Caco-2 (cell line): ENCODE data around the gene ARHGEF4. TPM values are rescaled to one million over a fixed set of nuclear protein-coding genes. Genes with fewer than 3 reads are reported as not detected.

Experiments used
- BruUV-seq: library from RNA; stranded (reverse); fragments of 400-500 nt; replicated peaks from 2 replicates; lab custom pipeline; 2021; lab: Mats Ljungman, UMichigan
- CTCF ChIA-PET: fragments of 300-600 bp; sonication (Branson Sonifier 250); formaldehyde crosslinking; loops from one replicate; lab custom pipeline; 2022; ENCODE audit warnings: antibody characterized with exemption; lab: Charles Lee
- POLR2A ChIA-PET: fragments of 300-600 bp; sonication (Branson Sonifier 250); formaldehyde crosslinking; loops from one replicate; lab custom pipeline; 2022; ENCODE audit warnings: antibody characterized with exemption; lab: Charles Lee
- DNase-seq, 2 experiments: peaks; one replicate each; pipeline versions ENCODE4 v3.0.0 to v3.0.0-alpha.2; 2020 to 2022
- H3K27me3 ChIP-seq: replicated peaks from 2 replicates; pipeline ENCODE4 v1.6.0; 2011; ENCODE audit warnings: low read length; ENCODE audit not compliant: control insufficient read depth, insufficient read depth
- H3K36me3 ChIP-seq: 2 replicates; pipeline ENCODE4 v1.5.1; 2011; ENCODE audit warnings: low read length; ENCODE audit not compliant: control insufficient read depth, insufficient read depth
- H3K4me1 ChIP-seq: fragments of 250-450 bp; sonication (Bioruptor Pico); 2 replicates; pipeline ENCODE4 v1.5.1; 2020; ENCODE audit warnings: mild to moderate bottlenecking
- H3K4me3 ChIP-seq: 2 replicates; pipeline ENCODE4 v1.5.1; 2011; ENCODE audit warnings: low read depth, mild to moderate bottlenecking, control low read depth, low read length
- H3K9me3 ChIP-seq: fragments of 250-450 bp; sonication (Bioruptor Pico); 2 replicates; pipeline ENCODE4 v1.5.1; 2020; ENCODE audit warnings: mild to moderate bottlenecking, moderate library complexity
- H3K27ac Mint-ChIP-seq: one replicate; pipeline ENCODE4 v1.8.0; 2022; ENCODE audit warnings: mixed read lengths; ENCODE audit not compliant: unreplicated experiment
- H3K27me3 Mint-ChIP-seq: one replicate; pipeline ENCODE4 v1.8.0; 2022; ENCODE audit warnings: mixed read lengths; ENCODE audit not compliant: insufficient read depth, unreplicated experiment
- H3K36me3 Mint-ChIP-seq: one replicate; pipeline ENCODE4 v1.8.0; 2022; ENCODE audit warnings: mild to moderate bottlenecking, mixed read lengths; ENCODE audit not compliant: insufficient read depth, unreplicated experiment
- H3K4me1 Mint-ChIP-seq: one replicate; pipeline ENCODE4 v1.8.0; 2022; ENCODE audit warnings: low read depth, mixed read lengths; ENCODE audit not compliant: unreplicated experiment
- H3K4me3 Mint-ChIP-seq: one replicate; pipeline ENCODE4 v1.8.0; 2022; ENCODE audit warnings: mild to moderate bottlenecking, moderate library complexity, mixed read lengths; ENCODE audit not compliant: unreplicated experiment
- H3K9me3 Mint-ChIP-seq: one replicate; pipeline ENCODE4 v1.8.0; 2022; ENCODE audit warnings: mixed read lengths; ENCODE audit not compliant: unreplicated experiment
- intact Hi-C: fragments of 100-400 bp; cut with micrococcal nuclease; formaldehyde crosslinking; loops from one replicate; pipeline ENCODE4 v1.10.0; 2022; ENCODE audit not compliant: unreplicated experiment
- total RNA-seq: library from RNA; stranded (reverse); gene quantifications from 2 replicates; pipeline ENCODE4 v1.2.3, GENCODE V29; 2022
- TF ChIP-seq, protein P1 (sequence below), 2 experiments: fragments of 200-600 bp in 1 of 2; IDR thresholded peaks; 1 replicate in 1 of 2; 2 replicates in 1 of 2; pipeline versions ENCODE4 v1.5.1 to v1.8.0; 2011 to 2022; ENCODE audit warnings: antibody characterized with exemption in 1 of 2, control low read depth in 1 of 2, inconsistent platforms in 1 of 2, low read depth in 1 of 2, low read length in 1 of 2, mild to moderate bottlenecking in 1 of 2, moderate library complexity in 1 of 2; ENCODE audit not compliant: insufficient read depth in 1 of 2, severe bottlenecking in 1 of 2, unreplicated experiment in 1 of 2

ARHGEF4 gene
- total RNA-seq, 1 experiment from 2014 or later, result 1.8 TPM

DNA sequence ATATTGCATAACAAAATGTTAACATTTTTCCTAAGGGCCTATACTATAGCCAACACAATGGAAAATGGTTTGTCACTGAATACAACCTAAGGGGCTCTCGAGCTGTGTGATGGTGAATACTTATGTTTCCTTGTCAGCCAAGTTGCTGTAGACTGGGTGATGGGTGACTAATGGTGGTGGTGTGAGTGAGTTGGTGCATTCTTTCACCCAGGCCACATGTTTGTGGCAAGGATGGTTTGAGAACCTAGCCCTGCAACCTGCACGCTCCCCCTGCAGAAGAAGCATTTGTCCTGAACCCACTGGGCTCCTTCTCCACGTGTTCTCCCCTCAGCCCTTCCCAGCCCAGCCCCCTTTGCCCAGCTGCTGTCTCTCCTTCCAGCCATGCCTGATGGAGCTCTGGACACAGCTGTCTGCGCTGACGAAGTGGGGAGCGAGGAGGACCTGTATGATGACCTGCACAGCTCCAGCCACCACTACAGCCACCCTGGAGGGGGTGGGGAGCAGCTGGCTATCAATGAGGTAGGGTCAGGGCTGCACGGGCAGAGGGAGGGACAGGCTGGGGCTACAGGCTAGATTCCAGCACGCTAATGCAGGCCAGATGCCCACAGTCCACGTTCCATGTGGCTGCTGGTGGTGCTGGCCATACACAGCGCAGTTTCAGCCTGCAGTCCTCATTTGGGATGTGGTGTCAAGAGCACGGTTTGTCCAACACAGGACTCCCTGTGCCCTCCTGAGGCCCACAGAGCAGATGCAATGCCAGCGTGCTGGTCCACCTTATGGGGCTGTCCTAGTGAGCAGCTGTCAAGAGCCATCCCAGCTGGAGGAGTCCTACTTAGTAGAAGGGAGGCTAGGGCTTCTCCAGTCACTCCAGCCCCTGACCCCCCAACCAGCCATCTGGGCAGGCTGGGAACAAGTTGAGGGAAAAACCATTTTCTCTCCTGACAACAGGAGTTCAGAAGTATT is 191.1 kb downstream of the ARHGEF4 start:
- no peak overlapping the region for H3K4me3 Mint-ChIP-seq
- intact Hi-C loops, result no loop called here
- H3K4me3 ChIP-seq, result no peak overlapping the region
- H3K4me1 Mint-ChIP-seq, result no peaks in the 10 kb centered on the region
- no peaks in the 10 kb centered on the region for H3K36me3 Mint-ChIP-seq
- no peaks in the 10 kb centered on the region for H3K4me1 ChIP-seq
- DNase-seq, result no peak
- no peaks in the 10 kb centered on the region; the same call in 1 of the 2 replicates for H3K9me3 ChIP-seq
- TF ChIP-seq, protein P1, sequence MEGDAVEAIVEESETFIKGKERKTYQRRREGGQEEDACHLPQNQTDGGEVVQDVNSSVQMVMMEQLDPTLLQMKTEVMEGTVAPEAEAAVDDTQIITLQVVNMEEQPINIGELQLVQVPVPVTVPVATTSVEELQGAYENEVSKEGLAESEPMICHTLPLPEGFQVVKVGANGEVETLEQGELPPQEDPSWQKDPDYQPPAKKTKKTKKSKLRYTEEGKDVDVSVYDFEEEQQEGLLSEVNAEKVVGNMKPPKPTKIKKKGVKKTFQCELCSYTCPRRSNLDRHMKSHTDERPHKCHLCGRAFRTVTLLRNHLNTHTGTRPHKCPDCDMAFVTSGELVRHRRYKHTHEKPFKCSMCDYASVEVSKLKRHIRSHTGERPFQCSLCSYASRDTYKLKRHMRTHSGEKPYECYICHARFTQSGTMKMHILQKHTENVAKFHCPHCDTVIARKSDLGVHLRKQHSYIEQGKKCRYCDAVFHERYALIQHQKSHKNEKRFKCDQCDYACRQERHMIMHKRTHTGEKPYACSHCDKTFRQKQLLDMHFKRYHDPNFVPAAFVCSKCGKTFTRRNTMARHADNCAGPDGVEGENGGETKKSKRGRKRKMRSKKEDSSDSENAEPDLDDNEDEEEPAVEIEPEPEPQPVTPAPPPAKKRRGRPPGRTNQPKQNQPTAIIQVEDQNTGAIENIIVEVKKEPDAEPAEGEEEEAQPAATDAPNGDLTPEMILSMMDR (IDR thresholded peaks at IDR 0.05; ENCODE audit: insufficient read depth in 1 of 2, low read depth in 1 of 2, low read length in 1 of 2, severe bottlenecking in 1 of 2, unreplicated experiment in 1 of 2), result no peak
- H3K27me3 Mint-ChIP-seq, result peaks cover 2% of the 10 kb centered on the region
- H3K27me3 ChIP-seq, result no peaks in the 10 kb centered on the region
- no peaks in the 10 kb centered on the region for H3K36me3 ChIP-seq
- BruUV-seq, result no TSS peak
- POLR2A ChIA-PET, result no interaction called here
- no peak overlapping the region for H3K27ac Mint-ChIP-seq
- peaks cover 10% of the 10 kb centered on the region for H3K9me3 Mint-ChIP-seq
- CTCF ChIA-PET, result no interaction called here

DNA sequence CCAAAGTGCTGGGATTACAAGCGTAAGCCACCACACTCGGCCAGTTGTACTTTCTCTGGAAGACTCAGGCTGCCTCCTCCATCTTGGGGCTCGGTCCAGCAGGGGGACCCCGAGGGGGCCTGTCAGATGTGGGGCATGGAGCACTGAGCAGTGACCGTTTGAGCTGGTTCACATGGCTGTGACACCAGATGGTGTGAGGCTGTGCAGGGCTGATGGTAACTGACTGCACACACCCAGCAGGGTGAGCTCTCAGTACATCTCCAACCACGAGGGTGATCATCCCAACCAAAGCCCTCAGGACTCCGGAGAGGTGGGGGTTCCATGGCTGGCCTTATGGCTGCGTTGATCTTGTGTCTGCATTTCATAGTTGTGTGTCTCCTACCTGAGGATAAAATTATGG is 193.1 kb downstream of the ARHGEF4 start:
- Histone ChIP-seq H3K4me3 (no peak overlapping the region), H3K36me3 (no peaks in the 10 kb centered on the region), H3K4me1 (no peaks in the 10 kb centered on the region), H3K9me3 (no peaks in the 10 kb centered on the region; the same call in 1 of the 2 replicates), H3K27me3 (no peaks in the 10 kb centered on the region)
- POLR2A ChIA-PET, result no interaction called here
- no peak overlapping the region for H3K4me3 Mint-ChIP-seq
- peaks cover 10% of the 10 kb centered on the region for H3K9me3 Mint-ChIP-seq
- BruUV-seq, result no TSS peak
- H3K27me3 Mint-ChIP-seq, result peaks cover 2% of the 10 kb centered on the region
- no peaks in the 10 kb centered on the region for H3K36me3 Mint-ChIP-seq
- no peak overlapping the region for H3K27ac Mint-ChIP-seq
- no peaks in the 10 kb centered on the region for H3K4me1 Mint-ChIP-seq
- CTCF ChIA-PET, result no interaction called here
- DNase-seq, result no peak
- intact Hi-C loops, result no loop called here
- TF ChIP-seq, protein P1 (IDR thresholded peaks at IDR 0.05; ENCODE audit: insufficient read depth in 1 of 2, low read depth in 1 of 2, low read length in 1 of 2, severe bottlenecking in 1 of 2, unreplicated experiment in 1 of 2), result no peak

DNA sequence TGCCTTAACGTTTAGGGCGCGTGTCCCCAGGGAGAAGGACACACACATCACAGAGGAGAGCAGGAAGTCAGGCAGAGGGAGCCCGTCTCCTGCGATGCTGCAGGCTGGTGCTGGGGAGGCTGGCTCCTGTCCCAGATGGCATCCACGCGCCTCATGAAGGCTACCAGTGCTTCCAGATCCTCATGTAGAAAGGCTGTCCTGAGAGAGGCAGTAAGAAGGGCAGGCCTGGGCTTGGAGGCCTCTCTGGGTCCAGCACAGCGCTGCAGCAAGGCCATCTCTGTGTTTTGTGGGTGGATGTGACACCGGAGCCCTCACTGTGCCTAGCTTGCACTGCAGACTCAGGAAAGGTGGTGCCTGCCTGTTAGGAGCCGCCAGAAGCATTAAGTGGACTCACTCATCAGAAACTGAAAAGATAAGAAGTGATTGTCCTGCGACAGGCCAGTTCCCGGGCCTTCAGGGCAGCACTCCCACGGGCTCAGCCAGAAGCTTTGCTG is 193.8 kb downstream of the ARHGEF4 start:
- no peak for DNase-seq
- BruUV-seq, result no TSS peak

More for the DNA sequence above, 193.8 kb downstream of the ARHGEF4 start:
- H3K4me1 ChIP-seq, result no peaks in the 10 kb centered on the region
- POLR2A ChIA-PET, result no interaction called here
- CTCF ChIA-PET, result no interaction called here
- TF ChIP-seq, protein P1 (IDR thresholded peaks at IDR 0.05; ENCODE audit: insufficient read depth in 1 of 2, low read depth in 1 of 2, low read length in 1 of 2, severe bottlenecking in 1 of 2, unreplicated experiment in 1 of 2), result no peak
- no peaks in the 10 kb centered on the region; the same call in 1 of the 2 replicates for H3K9me3 ChIP-seq
- Mint-ChIP-seq H3K9me3 (peaks cover 8% of the 10 kb centered on the region), H3K4me1 (no peaks in the 10 kb centered on the region), H3K36me3 (no peaks in the 10 kb centered on the region), H3K4me3 (no peak overlapping the region), H3K27ac (no peak overlapping the region), H3K27me3 (peaks cover under 1% of the 10 kb centered on the region)
- H3K4me3 ChIP-seq, result no peak overlapping the region
- no peaks in the 10 kb centered on the region for H3K36me3 ChIP-seq
- intact Hi-C loops, result no loop called here
- H3K27me3 ChIP-seq, result no peaks in the 10 kb centered on the region
